H9 (cell line): ENCODE measurements around the gene GPR161. TPM values are rescaled to one million over a fixed set of nuclear protein-coding genes. Genes with fewer than 3 reads are reported as not detected.

Experiments used
- DNase-seq: peaks from one replicate; pipeline ENCODE4 v3.0.0-alpha.2; 2017
- H2AFZ ChIP-seq: one replicate; pipeline ENCODE4 v1.6.1; 2013; ENCODE audit warnings: mild to moderate bottlenecking, low read length, control low read depth, moderate library complexity
- H2AK5ac ChIP-seq: 2 replicates; pipeline ENCODE4 v1.6.1; 2013; ENCODE audit warnings: low read length, control low read depth, mixed read lengths; ENCODE audit not compliant: insufficient read length
- H2BK120ac ChIP-seq: one replicate; pipeline ENCODE4 v1.6.1; 2013; ENCODE audit warnings: low read depth, mild to moderate bottlenecking, low read length, control low read depth, inconsistent platforms; ENCODE audit not compliant: poor library complexity, severe bottlenecking
- H2BK12ac ChIP-seq: 2 replicates; pipeline ENCODE4 v1.6.1; 2013; ENCODE audit warnings: low read length, control low read depth, mixed read lengths, low read depth; ENCODE audit not compliant: insufficient read length
- H2BK15ac ChIP-seq: 2 replicates; pipeline ENCODE4 v1.6.1; 2013; ENCODE audit warnings: low read depth, low read length, control low read depth
- H2BK20ac ChIP-seq: one replicate; pipeline ENCODE4 v1.6.1; 2013; ENCODE audit warnings: low read depth, mild to moderate bottlenecking, low read length, control low read depth, inconsistent platforms; ENCODE audit not compliant: poor library complexity, severe bottlenecking
- H2BK5ac ChIP-seq: 2 replicates; pipeline ENCODE4 v1.6.1; 2013; ENCODE audit warnings: low read length, control low read depth, mixed read lengths; ENCODE audit not compliant: insufficient read length
- H3K14ac ChIP-seq: 2 replicates; pipeline ENCODE4 v1.6.1; 2013; ENCODE audit warnings: low read length, control low read depth; ENCODE audit not compliant: insufficient read depth
- H3K18ac ChIP-seq: 2 replicates; pipeline ENCODE4 v1.6.1; 2013; ENCODE audit warnings: low read depth, mild to moderate bottlenecking, mixed read lengths, low read length, control low read depth; ENCODE audit not compliant: insufficient read length
- H3K23ac ChIP-seq: 2 replicates; pipeline ENCODE4 v1.6.1; 2013; ENCODE audit warnings: low read length, control low read depth, mixed read lengths, low read depth; ENCODE audit not compliant: insufficient read length
- H3K23me2 ChIP-seq: 2 replicates; pipeline ENCODE4 v1.6.1; 2013; ENCODE audit warnings: low read depth, mild to moderate bottlenecking, mixed read lengths, low read length, control low read depth; ENCODE audit not compliant: insufficient read length, poor library complexity, severe bottlenecking
- H3K27ac ChIP-seq: 2 replicates; pipeline ENCODE4 v1.5.1; 2013; ENCODE audit warnings: low read length, control low read depth, mixed read lengths, low read depth; ENCODE audit not compliant: insufficient read length
- H3K27me3 ChIP-seq: 2 replicates; pipeline ENCODE4 v1.6.1; 2013; ENCODE audit warnings: low read length, control low read depth, inconsistent platforms; ENCODE audit not compliant: insufficient read depth
- H3K4ac ChIP-seq: 2 replicates; pipeline ENCODE4 v1.6.1; 2013; ENCODE audit warnings: low read depth, mild to moderate bottlenecking, control low read depth, inconsistent platforms, low read length, moderate library complexity
- H3K4me1 ChIP-seq: 2 replicates; pipeline ENCODE4 v1.6.1; 2013; ENCODE audit warnings: low read length, control low read depth, inconsistent platforms; ENCODE audit not compliant: insufficient read depth
- H3K4me2 ChIP-seq: 2 replicates; pipeline ENCODE4 v1.6.1; 2013; ENCODE audit warnings: low read length, control low read depth, mixed read lengths; ENCODE audit not compliant: insufficient read length, insufficient read depth
- H3K56ac ChIP-seq: 2 replicates; pipeline ENCODE4 v1.6.1; 2013; ENCODE audit warnings: low read depth, mild to moderate bottlenecking, mixed read lengths, low read length, control low read depth; ENCODE audit not compliant: insufficient read length
- H3K79me1 ChIP-seq: 2 replicates; pipeline ENCODE4 v1.6.1; 2013; ENCODE audit warnings: low read depth, mild to moderate bottlenecking, moderate library complexity, low read length, control low read depth, inconsistent platforms; ENCODE audit not compliant: insufficient read depth, poor library complexity, severe bottlenecking
- H3K79me2 ChIP-seq: 2 replicates; pipeline ENCODE4 v1.6.1; 2013; ENCODE audit warnings: low read length, control low read depth, inconsistent platforms; ENCODE audit not compliant: insufficient read depth
- H3K9ac ChIP-seq: 2 replicates; pipeline ENCODE4 v1.6.1; 2013; ENCODE audit warnings: low read length, control low read depth, mixed read lengths; ENCODE audit not compliant: insufficient read length; ENCODE audit errors: extremely low read depth
- H3K9me3 ChIP-seq: one replicate; pipeline ENCODE4 v1.6.1; 2013; ENCODE audit warnings: low read depth, low read length, inconsistent platforms; ENCODE audit not compliant: control insufficient read depth
- H3T11ph ChIP-seq: one replicate; pipeline ENCODE4 v1.6.1; 2013; ENCODE audit warnings: mild to moderate bottlenecking, low read length, control low read depth, inconsistent platforms
- H4K20me1 ChIP-seq: one replicate; pipeline ENCODE4 v1.6.1; 2013; ENCODE audit not compliant: control insufficient read depth, insufficient read length, insufficient read depth
- H4K5ac ChIP-seq: 2 replicates; pipeline ENCODE4 v1.6.1; 2013; ENCODE audit warnings: low read depth, mild to moderate bottlenecking, mixed read lengths, low read length, control low read depth; ENCODE audit not compliant: insufficient read length
- H4K8ac ChIP-seq: replicated peaks from 2 replicates; pipeline ENCODE4 v1.6.1; 2013; ENCODE audit warnings: low read length, control low read depth, mixed read lengths, low read depth; ENCODE audit not compliant: insufficient read length
- H4K91ac ChIP-seq: 2 replicates; pipeline ENCODE4 v1.6.1; 2013; ENCODE audit warnings: low read depth, mild to moderate bottlenecking, moderate library complexity, mixed read lengths, low read length, control low read depth; ENCODE audit not compliant: insufficient read length
- H3K27ac Mint-ChIP-seq, 3 experiments: 2 replicates in 2 of 3; 3 replicates in 1 of 3; pipeline ENCODE4 v1.8.0; 2020 to 2021; ENCODE audit warnings: mixed read lengths in 3 of 3, mild to moderate bottlenecking in 1 of 3, moderate library complexity in 1 of 3
- H3K27me3 Mint-ChIP-seq: 2 replicates; pipeline ENCODE4 v1.8.0; 2021; ENCODE audit warnings: low read depth, mild to moderate bottlenecking, moderate library complexity, mixed read lengths
- H3K36me3 Mint-ChIP-seq, 3 experiments: 2 replicates in 2 of 3; 3 replicates in 1 of 3; pipeline ENCODE4 v1.8.0; 2020 to 2021; ENCODE audit warnings: low read depth in 3 of 3, mixed read lengths in 3 of 3; ENCODE audit not compliant: insufficient read depth in 1 of 3
- H3K4me1 Mint-ChIP-seq, 2 experiments: 2 replicates each; pipeline ENCODE4 v1.8.0; 2020; ENCODE audit warnings: mixed read lengths in 2 of 2
- H3K4me3 Mint-ChIP-seq, 2 experiments: 2 replicates in 1 of 2; 3 replicates in 1 of 2; pipeline ENCODE4 v1.8.0; 2020 to 2021; ENCODE audit warnings: mild to moderate bottlenecking in 2 of 2, mixed read lengths in 2 of 2, moderate library complexity in 1 of 2
- H3K9me3 Mint-ChIP-seq, 2 experiments: 2 replicates in 1 of 2; 3 replicates in 1 of 2; pipeline ENCODE4 v1.8.0; 2020; ENCODE audit warnings: mild to moderate bottlenecking in 2 of 2, mixed read lengths in 2 of 2, moderate library complexity in 1 of 2
- WGBS: extraction: QIAGEN DNeasy Blood & Tissue Kit; methylation state at CpG from one replicate; pipeline ENCODE4 v1.1.7; 2013; ENCODE audit warnings: missing lambda C conversion rate, low lambda C conversion rate, mixed read lengths; ENCODE audit not compliant: insufficient read length; ENCODE audit errors: extremely low coverage; 5-methylcytosine and 5-hydroxymethylcytosine counted together
- total RNA-seq: library from RNA; stranded (reverse); gene quantifications from 2 replicates; pipeline ENCODE4 v1.2.1, GENCODE V29; 2021
- TF ChIP-seq, protein P1 (sequence below): fragments of 200-600 bp; sonication (generic); conservative IDR thresholded peaks from 3 replicates; pipeline ENCODE4 v1.8.0; 2021; ENCODE audit warnings: antibody characterized with exemption, mild to moderate bottlenecking

GPR161 gene
- total RNA-seq, 1 experiment from 2014 or later, result 10.6 TPM

DNA sequence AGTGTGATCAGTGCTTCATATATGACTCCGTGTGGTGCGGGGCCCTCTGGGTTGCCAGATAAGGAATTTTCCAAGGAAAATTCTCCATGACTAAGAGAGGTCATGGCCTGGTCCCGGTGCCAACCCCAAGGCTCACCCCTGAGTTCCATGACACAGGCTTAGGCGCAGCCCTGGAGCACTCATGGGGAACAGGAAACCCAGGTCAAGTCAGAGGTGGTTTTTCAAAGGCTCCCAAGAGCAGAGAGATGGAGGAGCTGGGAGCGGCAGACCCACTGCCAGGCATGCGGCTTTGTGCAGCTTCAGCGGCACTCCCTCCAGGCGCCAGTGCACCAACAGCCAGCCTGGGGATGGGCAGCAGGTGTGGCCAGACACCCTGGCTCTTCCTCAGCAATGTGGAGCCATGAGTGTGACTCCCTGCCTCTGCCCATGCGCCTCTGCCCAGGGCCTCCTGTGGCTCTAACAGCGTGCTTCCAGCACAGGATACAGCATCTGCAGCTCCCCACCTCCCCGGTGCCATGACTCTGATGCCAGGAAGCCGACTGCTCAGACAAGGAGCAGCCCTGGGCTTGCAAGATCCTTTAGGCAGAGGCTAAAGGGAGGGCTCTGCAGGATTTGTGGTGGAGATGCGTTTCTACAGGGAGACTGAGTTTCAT, 47.3 kb downstream of the GPR161 start:
- no peak overlapping the region for H3K56ac ChIP-seq
- H3K9me3 Mint-ChIP-seq, result no peaks in the 10 kb centered on the region
- H3K18ac ChIP-seq, result no peak overlapping the region
- WGBS, result no CpG with 5 or more reads among the region's 13 CpGs
- no peak overlapping the region for H3K27ac Mint-ChIP-seq
- no peaks in the 10 kb centered on the region for H3K79me1 ChIP-seq
- H2AFZ ChIP-seq, result no peak overlapping the region
- no peak overlapping the region for H3K4me3 Mint-ChIP-seq
- no peaks in the 10 kb centered on the region for H3K9me3 ChIP-seq
- no peak overlapping the region for H3K4ac ChIP-seq
- no peaks in the 10 kb centered on the region for H3K79me2 ChIP-seq
- H3K4me1 ChIP-seq, result no peaks in the 10 kb centered on the region
- no peak overlapping the region for H4K91ac ChIP-seq
- H3K27me3 ChIP-seq, result no peaks in the 10 kb centered on the region
- no peak overlapping the region for H3K14ac ChIP-seq
- H3K27ac ChIP-seq, result no peak overlapping the region
- no peak overlapping the region for H3K4me2 ChIP-seq
- peaks cover 0 to 8% (median 3%) of the 10 kb centered on the region in 3 experiments; a peak in 5 of 7 replicates for H3K36me3 Mint-ChIP-seq
- no peak overlapping the region for H2BK120ac ChIP-seq
- H3K9ac ChIP-seq, result no peak overlapping the region
- H4K20me1 ChIP-seq, result no peaks in the 10 kb centered on the region
- H3K4me1 Mint-ChIP-seq, result peaks cover 2 to 6% of the 10 kb centered on the region in 2 experiments; a peak in 1 of 4 replicates
- TF ChIP-seq, protein P1, sequence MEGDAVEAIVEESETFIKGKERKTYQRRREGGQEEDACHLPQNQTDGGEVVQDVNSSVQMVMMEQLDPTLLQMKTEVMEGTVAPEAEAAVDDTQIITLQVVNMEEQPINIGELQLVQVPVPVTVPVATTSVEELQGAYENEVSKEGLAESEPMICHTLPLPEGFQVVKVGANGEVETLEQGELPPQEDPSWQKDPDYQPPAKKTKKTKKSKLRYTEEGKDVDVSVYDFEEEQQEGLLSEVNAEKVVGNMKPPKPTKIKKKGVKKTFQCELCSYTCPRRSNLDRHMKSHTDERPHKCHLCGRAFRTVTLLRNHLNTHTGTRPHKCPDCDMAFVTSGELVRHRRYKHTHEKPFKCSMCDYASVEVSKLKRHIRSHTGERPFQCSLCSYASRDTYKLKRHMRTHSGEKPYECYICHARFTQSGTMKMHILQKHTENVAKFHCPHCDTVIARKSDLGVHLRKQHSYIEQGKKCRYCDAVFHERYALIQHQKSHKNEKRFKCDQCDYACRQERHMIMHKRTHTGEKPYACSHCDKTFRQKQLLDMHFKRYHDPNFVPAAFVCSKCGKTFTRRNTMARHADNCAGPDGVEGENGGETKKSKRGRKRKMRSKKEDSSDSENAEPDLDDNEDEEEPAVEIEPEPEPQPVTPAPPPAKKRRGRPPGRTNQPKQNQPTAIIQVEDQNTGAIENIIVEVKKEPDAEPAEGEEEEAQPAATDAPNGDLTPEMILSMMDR, result no peak
- H2BK15ac ChIP-seq, result no peak overlapping the region
- no peak overlapping the region for H3K23ac ChIP-seq
- no peak overlapping the region for H4K8ac ChIP-seq
- H4K5ac ChIP-seq, result no peak overlapping the region
- DNase-seq, result no peak
- H2BK5ac ChIP-seq, result no peak overlapping the region
- no peak overlapping the region for H2AK5ac ChIP-seq
- no peak overlapping the region for H2BK20ac ChIP-seq
- H3K27me3 Mint-ChIP-seq, result no peaks in the 10 kb centered on the region
- no peak overlapping the region for H3T11ph ChIP-seq
- H2BK12ac ChIP-seq, result no peak overlapping the region
- no peaks in the 10 kb centered on the region for H3K23me2 ChIP-seq
